ENCODE measurements around the gene UROS.

DNA sequence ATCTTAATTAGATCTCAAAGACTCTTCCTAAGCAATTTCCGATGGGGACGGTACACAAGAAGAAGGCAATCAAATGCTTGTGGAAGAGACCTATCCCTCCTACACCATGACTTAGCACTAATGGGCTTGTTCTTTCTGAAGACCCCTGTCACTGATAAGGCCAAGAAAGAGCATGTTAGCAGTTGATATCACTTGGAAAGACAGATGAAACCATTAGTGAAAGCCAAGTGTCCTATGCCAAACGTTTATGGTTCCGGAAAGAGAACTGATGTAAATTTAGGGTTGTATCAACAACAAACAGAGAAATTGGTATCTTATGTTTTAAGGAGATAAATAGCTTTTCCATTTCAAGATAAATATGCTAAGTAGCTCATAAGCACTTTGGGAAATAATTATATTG, 6.5 kb downstream of the UROS start:
- TF ChIP-seq ARNT (IDR thresholded peaks at IDR 0.05) (no peak), NFRKB (IDR thresholded peaks at IDR 0.05) (no peak), SP1 (IDR thresholded peaks at IDR 0.05) (no peak), SUZ12 (IDR thresholded peaks at IDR 0.05) (no peak), ELF4 (IDR thresholded peaks at IDR 0.05) (no peak), FOXM1 (IDR thresholded peaks at IDR 0.05; ENCODE audit: borderline replicate concordance) (no peak), BHLHE40 (IDR thresholded peaks at IDR 0.05; ENCODE audit: borderline replicate concordance) (no peak), FOXA1 (IDR thresholded peaks at IDR 0.05) (no peak)
